ENCODE measurements around the gene NELFCD.
"Not testable (repeated sequence)": the region's sequence is repeated elsewhere in the genome, so short reads cannot be mapped to it uniquely, and the experiment has no call there.

DNA sequence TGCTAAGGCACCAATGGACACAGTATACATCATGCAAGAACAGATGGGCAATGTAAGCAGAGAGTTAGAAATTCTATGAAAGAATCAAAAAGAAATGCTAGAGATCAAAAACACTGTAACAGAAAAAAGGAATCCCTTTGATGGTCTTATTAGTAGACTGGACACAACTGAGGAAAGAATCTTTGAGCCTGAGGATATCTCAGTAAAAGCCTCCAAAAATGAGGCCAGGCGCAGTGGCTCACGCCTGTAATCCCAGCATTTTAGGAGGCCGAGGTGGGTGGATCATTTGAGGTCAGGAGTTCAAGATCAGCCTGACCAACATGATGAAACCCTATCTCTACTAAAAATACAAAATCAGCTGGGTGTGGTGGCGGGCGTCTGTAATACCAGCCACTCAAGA is 17.1 kb upstream of the NELFCD start:
- TF ChIP-seq POLR2A, POLR2AphosphoS5 (IDR thresholded peaks at IDR 0.05; ENCODE audit: low read depth, low read length): not testable (repeated sequence)
